Right ventricle myocardium inferior (tissue), 1 donor: ENCODE measurements around the gene ZMYND11. TPM values are rescaled to one million over a fixed set of nuclear protein-coding genes. Genes with fewer than 3 reads are reported as not detected.

Experiments
- ATAC-seq: fragments of 200-7000 bp; cut with Tn5 transposase; one replicate; pipeline ENCODE4 v1.9.1; 2020; ENCODE audit warnings: mild to moderate bottlenecking, moderate library complexity
- DNase-seq: peaks from one replicate; pipeline ENCODE4 v3.0.0; 2021; ENCODE audit errors: missing footprints
- intact Hi-C: fragments of 100-400 bp; cut with DNase I; formaldehyde crosslinking; loops from one replicate; pipeline ENCODE4 v1.11.0; 2022
- total RNA-seq: library from RNA; stranded (reverse); fragmentation: NEBNext Ultra II Directional; extraction: Animal tissue kit (Norgen Biotek cat#: 25700); gene quantifications from one replicate; pipeline ENCODE4 v1.2.1, GENCODE V29; 2021
- donor health status: DM: no; HTN: yes; CAD: no; lungs with severe emphysema.

Gene ZMYND11
- total RNA-seq, 1 donor from 2014 or later: 68.3 TPM

DNA sequence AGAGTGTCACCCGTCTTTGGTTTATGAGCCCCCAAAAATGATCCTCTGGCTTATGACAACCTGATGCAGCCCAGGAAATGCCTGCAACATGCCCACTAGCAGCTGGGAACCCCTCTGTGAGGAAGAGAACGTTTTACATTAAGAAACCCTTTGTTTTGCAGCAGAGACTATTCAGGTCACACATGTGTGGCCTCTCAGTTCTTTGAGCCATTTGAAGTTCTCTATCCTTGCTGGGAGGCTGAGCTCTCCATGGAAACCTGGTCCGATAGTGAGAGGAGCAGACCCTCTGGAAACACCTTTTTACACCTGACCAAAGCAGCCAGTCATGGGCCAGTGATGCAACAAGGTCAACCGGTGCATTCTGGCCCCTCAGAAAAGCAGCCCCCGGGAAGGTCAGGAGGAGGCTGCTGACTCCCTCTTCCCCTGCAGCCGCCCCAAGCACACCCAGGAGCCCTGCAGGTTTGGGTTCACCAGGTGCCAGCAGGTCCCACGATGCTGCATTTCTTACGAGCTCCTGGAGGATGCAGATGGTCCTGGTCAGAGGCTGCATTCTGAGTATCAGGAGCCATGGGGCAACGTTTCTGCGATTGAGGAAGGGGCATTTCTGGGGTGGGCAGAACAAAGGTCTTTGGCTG is 134.3 kb downstream of the ZMYND11 start:
- intact Hi-C loops: no loop called here
- DNase-seq: no peak
- no peak for ATAC-seq

- ATAC-seq (no peak), DNase-seq (no peak)
- intact Hi-C loops: no loop called here
Observed at GRCh38 chr10:271201-271600, 135.9 kb downstream of the ZMYND11 start.

GRCh38 chr10:271722-272121 is 136.5 kb downstream of the ZMYND11 start:
- intact Hi-C loops: no loop called here
- no peak for DNase-seq
- ATAC-seq: no peak

GRCh38 chr10:273088-273487 is 137.8 kb downstream of the ZMYND11 start:
- intact Hi-C loops: no loop called here
- DNase-seq (no peak), ATAC-seq (no peak)

- ATAC-seq (no peak), DNase-seq (no peak)
- intact Hi-C loops: no loop called here
Observed at GRCh38 chr10:274866-275265, 139.6 kb downstream of the ZMYND11 start.

- intact Hi-C loops: no loop called here
- no peak for ATAC-seq
Observed at GRCh38 chr10:275680-276079, 140.4 kb downstream of the ZMYND11 start.

GRCh38 chr10:277963-278362 is 142.7 kb downstream of the ZMYND11 start:
- DNase-seq (no peak), ATAC-seq (no peak)
- intact Hi-C loops: no loop called here

More at GRCh38 chr10:275680-276079, 140.4 kb downstream of the ZMYND11 start:
- DNase-seq: no peak

DNA sequence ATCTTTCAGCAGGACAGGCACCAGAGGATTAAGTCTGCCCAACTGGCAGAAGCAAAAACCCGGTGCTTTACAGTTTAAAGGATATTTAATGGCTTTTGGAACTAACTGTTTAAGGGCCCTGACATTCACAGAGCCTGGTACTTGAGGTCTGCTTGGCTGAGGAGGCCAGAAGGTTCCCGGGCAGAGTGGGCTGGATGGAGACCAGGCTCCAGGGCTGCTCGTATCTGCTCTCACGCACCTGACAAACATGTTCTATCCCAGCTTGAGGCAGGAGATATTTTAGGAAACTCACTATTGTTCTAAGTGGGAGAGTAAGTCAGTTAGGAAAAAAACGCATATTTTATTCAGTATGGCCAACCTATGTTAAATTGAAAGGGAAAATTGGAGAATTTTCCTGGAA is 143.5 kb downstream of the ZMYND11 start:
- DNase-seq: no peak
- intact Hi-C loops: no loop called here
- peak; percentile 68 for ATAC-seq

GRCh38 chr10:279232-279631 is 144.0 kb downstream of the ZMYND11 start:
- intact Hi-C loops: no loop called here
- DNase-seq (no peak), ATAC-seq (peak; percentile 57)

- no peak for ATAC-seq
- intact Hi-C loops: no loop called here
Observed at GRCh38 chr10:279655-280054, 144.4 kb downstream of the ZMYND11 start.

GRCh38 chr10:282294-283139 is 147.3 kb downstream of the ZMYND11 start:
- no peak for ATAC-seq
- no peak for DNase-seq

More at GRCh38 chr10:279655-280054, 144.4 kb downstream of the ZMYND11 start:
- DNase-seq: no peak

DNA sequence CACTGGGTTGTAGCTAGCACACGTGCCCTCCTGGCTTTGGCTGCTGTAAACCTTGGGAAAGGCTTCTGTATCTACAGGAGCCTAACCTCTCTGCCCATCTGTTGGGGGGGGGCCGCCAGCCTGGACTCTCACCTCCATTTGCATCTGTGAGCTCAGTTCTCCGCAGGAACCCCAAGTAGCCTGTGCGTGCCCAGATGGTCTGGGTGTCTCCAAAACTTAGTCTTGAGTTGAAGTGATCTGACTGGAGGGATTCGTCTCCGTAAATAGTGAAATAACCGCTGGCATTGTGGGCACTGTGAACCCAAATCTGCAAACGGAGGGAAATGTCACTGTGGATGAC is 147.9 kb downstream of the ZMYND11 start:
- ATAC-seq: no peak
- intact Hi-C loops: no loop called here

More at GRCh38 chr10:282294-283139, 147.3 kb downstream of the ZMYND11 start:
- intact Hi-C loops: no loop called here

DNA sequence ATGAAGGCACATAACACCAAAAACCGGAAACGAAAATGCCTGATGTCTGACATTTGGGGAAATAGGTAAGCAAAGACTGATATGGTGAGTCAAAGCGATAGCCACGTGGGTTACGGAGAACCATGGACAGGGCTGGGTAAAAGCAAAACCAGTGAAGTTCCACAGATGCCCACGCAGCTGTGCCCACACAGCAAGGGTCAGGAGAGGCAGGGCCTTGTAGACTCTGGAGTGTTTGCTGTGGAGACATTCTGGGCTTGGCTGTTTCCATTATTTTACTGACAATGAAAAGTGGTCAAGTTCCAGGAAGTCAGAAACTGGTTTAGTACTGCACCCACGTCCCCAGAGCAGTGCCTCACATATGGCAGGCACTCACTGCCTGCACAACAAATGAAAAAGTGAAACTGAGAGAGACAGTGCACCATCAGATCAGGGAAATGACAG is 148.7 kb downstream of the ZMYND11 start:
- DNase-seq (no peak), ATAC-seq (no peak)
- intact Hi-C loops: no loop called here

More for the DNA sequence above, 147.9 kb downstream of the ZMYND11 start:
- no peak for DNase-seq

- ATAC-seq (no peak), DNase-seq (no peak)
- intact Hi-C loops: no loop called here
Observed at GRCh38 chr10:285216-285615, 150.0 kb downstream of the ZMYND11 start.

GRCh38 chr10:287026-287709 is 151.9 kb downstream of the ZMYND11 start:
- intact Hi-C loops: no loop called here
- DNase-seq (no peak), ATAC-seq (no peak)

DNA sequence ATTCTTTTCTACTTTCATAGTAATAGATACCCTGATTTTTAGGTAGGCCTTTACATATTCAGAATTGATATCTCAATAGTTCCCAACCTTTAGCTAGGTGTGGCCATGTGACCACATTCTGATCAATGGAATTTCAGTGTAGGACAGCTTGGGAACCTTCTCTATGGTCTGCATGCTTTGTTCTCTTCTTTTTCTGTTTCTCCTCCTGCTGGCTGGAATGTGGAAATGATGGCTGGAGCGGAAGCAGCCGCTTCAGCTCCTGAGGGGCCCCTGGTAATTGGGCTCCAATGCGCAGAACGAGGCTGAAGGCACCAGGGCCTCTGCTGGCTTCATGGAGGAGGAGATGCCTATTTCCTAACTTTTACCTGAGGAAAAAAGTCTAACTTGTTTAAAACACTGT is 152.6 kb downstream of the ZMYND11 start:
- ATAC-seq: no peak
- intact Hi-C loops: no loop called here
- DNase-seq: no peak

DNA sequence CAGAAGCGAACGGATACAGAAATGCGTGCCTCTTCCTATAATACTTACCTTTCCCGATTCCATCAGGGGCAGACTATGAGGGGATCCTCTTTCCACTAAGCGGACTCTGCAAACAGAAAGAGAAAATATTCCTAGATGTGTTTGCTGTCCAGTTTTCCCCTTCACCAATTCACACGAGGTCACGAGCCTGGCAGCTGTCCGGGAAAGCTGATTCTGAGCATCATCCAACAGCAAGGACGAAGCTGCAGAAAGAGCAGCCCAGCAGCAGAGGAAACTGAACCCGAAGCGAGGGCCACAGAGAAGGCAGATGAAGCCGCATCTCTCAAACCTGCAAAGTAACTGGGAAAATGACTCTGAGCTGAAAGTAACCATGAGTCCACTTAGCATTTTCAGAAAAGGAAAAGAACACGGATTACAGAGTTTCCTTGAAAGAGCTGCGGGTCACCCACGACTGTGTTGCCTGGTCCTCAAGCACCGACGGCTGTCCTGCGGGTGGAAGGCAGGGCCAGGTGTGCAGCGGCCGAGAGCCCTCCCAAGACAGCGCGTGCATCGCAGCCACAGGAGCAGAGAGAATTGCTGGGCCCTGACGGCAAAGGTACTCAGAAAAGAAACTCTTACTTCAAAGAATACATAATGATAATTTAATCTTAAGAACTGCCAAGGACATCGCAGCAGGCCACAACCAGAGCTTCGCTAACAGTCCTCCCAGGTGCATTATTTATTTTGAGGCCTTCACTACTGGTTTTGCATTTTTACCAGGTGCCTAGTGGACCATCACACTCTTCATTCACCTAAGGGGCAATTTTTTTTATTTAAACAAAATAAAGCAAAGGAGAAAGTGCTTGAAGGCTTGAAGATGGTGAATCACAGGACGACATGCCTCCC is 153.3 kb downstream of the ZMYND11 start:
- DNase-seq: no peak
- intact Hi-C loops: no loop called here
- ATAC-seq: no peak

DNA sequence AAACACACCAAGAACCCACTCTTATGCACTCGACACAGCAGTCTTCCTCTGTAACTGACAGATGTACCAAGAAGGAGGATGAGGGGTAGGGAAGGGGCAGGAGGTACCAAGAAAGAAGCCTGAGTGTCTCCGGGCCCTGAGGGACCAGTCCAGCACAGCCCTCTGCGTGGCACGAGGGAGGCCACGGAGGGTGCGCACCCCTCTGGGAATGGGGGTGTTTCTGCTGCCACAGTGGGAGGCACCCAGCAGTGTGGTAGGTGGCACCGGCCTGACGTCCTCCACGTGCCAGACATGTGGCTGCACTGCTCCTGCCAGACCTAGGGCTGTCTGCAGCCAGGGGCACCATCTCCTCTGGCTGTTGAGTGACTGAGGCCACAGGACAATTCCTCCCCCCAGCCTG is 154.3 kb downstream of the ZMYND11 start:
- ATAC-seq: no peak
- intact Hi-C loops: no loop called here
- DNase-seq: no peak
